Lower lobe of right lung (tissue), 2 donors: Measurements from ENCODE around the gene AIDA. TPM values are rescaled to one million over a fixed set of nuclear protein-coding genes. Genes with fewer than 3 reads are reported as not detected.

Experiments
- ATAC-seq, 2 donors: fragments of 200-7000 bp; cut with Tn5 transposase; one replicate each; pipeline ENCODE4 v1.9.1; 2020 to 2022; ENCODE audit warnings: mild to moderate bottlenecking in 2 of 2, moderate library complexity in 2 of 2
- DNase-seq: peaks from one replicate; pipeline ENCODE4 v3.0.0-alpha.2; 2020
- H3K27ac ChIP-seq: fragments of 200-600 bp; one replicate; pipeline ENCODE4 v1.8.0; 2022
- H3K27me3 ChIP-seq: fragments of 200-600 bp; one replicate; pipeline ENCODE4 v1.8.0; 2022; ENCODE audit warnings: low read depth
- H3K36me3 ChIP-seq: fragments of 200-600 bp; one replicate; pipeline ENCODE4 v1.8.0; 2022; ENCODE audit warnings: mild to moderate bottlenecking
- H3K4me1 ChIP-seq: fragments of 200-600 bp; one replicate; pipeline ENCODE4 v1.8.0; 2022
- H3K4me3 ChIP-seq: fragments of 200-600 bp; one replicate; pipeline ENCODE4 v1.8.0; 2022; ENCODE audit warnings: mild to moderate bottlenecking
- H3K9me3 ChIP-seq: fragments of 200-600 bp; one replicate; pipeline ENCODE4 v1.8.0; 2022
- intact Hi-C: fragments of 100-400 bp; cut with DNase I; formaldehyde crosslinking; loops from one replicate; pipeline ENCODE4 v1.11.0; 2022
- total RNA-seq: library from RNA; stranded (reverse); fragmentation: NEBNext Ultra II Directional; extraction: Animal tissue kit (Norgen Biotek cat#: 25700); gene quantifications from one replicate; pipeline ENCODE4 v1.2.1, GENCODE V29; 2021
- TF ChIP-seq, protein P1 (sequence below): fragments of 200-600 bp; IDR thresholded peaks from one replicate; pipeline ENCODE4 v1.8.0; 2022; ENCODE audit warnings: antibody characterized with exemption, mild to moderate bottlenecking
- donor health status: DM: no; HTN: yes; CAD: no; lungs with severe emphysema.

The AIDA gene
- total RNA-seq, 1 donor from 2014 or later = 92.5 TPM

DNA sequence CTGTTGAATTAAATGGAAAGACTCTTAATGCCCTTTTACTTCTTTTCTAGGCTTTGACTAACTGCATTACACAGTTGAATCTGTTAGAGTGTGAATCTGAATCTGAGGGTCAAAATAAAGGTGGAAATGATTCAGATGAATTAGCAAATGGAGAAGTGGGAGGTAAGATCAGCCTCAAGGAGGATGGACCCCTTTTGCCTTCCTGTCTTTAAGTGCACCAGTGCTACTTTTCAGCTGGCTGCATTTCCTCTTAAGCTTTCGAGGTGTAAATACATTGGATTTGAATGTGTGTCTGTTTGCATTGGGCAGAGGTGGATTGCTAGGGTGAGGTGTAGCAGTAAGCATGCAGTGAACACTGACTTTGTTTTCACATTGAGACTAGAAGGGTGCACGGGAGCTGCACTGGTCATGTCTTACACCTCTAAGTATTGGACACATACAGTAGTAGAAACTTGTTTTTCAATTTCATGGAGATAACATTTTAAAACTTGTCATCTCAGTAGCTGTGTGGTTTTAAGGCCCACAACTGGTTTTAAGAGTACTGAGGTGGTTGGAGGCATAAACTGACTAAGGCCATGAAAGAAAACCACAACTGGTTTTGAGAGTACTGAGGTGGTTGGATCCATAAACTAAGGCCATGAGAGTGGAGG, 59.0 kb downstream of the AIDA start:
- DNase-seq (no peak), ATAC-seq (no peak)
- Histone ChIP-seq H3K9me3 (no peaks in the 10 kb centered on the region), H3K4me1 (peaks cover 15% of the 10 kb centered on the region), H3K27ac (no peak overlapping the region), H3K4me3 (no peak overlapping the region), H3K27me3 (no peaks in the 10 kb centered on the region), H3K36me3 (peaks cover 98% of the 10 kb centered on the region)
- TF ChIP-seq, protein P1, sequence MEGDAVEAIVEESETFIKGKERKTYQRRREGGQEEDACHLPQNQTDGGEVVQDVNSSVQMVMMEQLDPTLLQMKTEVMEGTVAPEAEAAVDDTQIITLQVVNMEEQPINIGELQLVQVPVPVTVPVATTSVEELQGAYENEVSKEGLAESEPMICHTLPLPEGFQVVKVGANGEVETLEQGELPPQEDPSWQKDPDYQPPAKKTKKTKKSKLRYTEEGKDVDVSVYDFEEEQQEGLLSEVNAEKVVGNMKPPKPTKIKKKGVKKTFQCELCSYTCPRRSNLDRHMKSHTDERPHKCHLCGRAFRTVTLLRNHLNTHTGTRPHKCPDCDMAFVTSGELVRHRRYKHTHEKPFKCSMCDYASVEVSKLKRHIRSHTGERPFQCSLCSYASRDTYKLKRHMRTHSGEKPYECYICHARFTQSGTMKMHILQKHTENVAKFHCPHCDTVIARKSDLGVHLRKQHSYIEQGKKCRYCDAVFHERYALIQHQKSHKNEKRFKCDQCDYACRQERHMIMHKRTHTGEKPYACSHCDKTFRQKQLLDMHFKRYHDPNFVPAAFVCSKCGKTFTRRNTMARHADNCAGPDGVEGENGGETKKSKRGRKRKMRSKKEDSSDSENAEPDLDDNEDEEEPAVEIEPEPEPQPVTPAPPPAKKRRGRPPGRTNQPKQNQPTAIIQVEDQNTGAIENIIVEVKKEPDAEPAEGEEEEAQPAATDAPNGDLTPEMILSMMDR = no peak
- intact Hi-C loops = no loop called here

DNA sequence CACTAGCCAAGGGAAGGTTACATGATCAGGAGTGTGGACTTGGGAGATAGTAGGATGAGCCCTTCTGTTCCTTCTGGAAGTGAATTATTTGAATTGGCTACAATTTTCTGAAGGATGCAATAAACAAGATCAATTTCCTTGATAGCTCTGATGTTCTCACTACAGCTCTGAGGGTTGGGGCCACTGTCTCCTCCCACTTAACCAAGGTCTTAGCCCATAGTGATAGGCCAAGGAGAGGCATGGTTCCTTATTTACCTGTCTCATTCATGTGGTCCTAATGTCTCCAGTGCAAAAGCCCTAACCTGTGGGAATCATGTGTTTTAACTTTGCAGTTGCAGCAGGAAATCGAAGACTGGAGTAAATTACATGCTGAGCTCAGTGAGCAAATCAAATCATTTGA, 59.6 kb downstream of the AIDA start:
- TF ChIP-seq, protein P1 = no peak
- DNase-seq = no peak
- no peak overlapping the region for H3K4me3 ChIP-seq
- no peak for ATAC-seq
- no peaks in the 10 kb centered on the region for H3K27me3 ChIP-seq
- H3K9me3 ChIP-seq = no peaks in the 10 kb centered on the region
- intact Hi-C loops = no loop called here
- peaks cover 97% of the 10 kb centered on the region for H3K36me3 ChIP-seq
- no peak overlapping the region for H3K27ac ChIP-seq
- H3K4me1 ChIP-seq = peaks cover 15% of the 10 kb centered on the region

DNA sequence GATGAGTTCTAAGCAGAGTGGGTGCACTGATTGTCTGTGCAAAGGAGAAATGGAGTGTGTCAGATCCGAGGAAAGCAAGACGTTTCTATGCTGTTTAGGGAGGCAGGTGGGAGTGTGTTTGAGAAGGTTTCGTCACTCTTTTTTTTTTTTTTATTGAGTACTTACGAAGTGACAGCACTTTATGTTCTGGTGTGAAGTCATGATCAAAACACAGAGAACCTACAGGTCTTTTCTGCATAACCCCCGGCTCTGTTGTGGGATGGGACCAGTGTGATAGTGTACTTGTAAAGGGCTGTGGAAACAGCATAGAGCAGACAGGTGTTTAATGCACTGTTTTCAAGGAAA, 67.7 kb downstream of the AIDA start:
- H3K27ac ChIP-seq = peak overlapping the region; percentile 99
- TF ChIP-seq, protein P1 = no peak
- no peak for ATAC-seq
- no peaks in the 10 kb centered on the region for H3K9me3 ChIP-seq
- DNase-seq = no peak
- intact Hi-C loops = no loop called here
- H3K27me3 ChIP-seq = no peaks in the 10 kb centered on the region
- H3K4me1 ChIP-seq = peaks cover 16% of the 10 kb centered on the region
- peak overlapping the region; percentile 86 for H3K4me3 ChIP-seq
- peaks cover 37% of the 10 kb centered on the region for H3K36me3 ChIP-seq

DNA sequence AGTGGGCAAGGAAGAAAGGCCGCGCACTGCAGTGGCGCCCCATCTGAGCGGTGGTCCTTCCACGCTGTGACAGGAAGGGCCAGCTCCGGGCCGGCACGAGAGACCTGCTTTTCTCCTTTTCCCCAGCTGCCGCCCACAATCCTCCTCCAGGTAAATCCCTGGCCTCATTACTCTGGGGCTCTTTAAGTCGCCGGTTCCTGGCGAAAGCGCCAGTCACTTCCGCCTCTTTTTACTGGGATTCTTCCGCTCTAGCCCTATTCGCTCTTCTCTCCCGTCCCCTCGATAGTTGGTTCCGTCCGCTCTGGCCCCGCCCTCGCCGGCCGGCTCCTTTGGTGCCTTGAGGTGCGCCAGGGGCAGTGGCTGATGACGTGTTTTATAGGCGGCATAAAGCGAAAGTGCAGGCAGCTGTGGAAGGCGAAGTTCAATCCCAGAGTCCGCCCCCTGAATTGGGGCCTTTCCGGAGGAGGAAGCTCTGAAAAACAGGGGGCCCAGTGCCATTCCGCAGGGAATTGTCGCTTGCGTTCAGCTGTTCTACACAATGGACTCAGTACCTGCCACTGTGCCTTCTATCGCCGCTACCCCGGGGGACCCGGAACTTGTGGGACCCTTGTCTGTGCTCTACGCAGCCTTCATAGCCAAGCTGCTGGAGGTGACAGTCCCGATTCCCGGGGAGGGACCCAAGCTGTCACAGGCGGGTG, 68.2 kb downstream of the AIDA start:
- intact Hi-C loops = no loop called here
- H3K4me1 ChIP-seq = peaks cover 16% of the 10 kb centered on the region
- peaks cover 36% of the 10 kb centered on the region for H3K36me3 ChIP-seq
- peak overlapping the region; percentile 99 for H3K27ac ChIP-seq
- H3K4me3 ChIP-seq = peak overlapping the region; percentile 86
- H3K27me3 ChIP-seq = no peaks in the 10 kb centered on the region
- ATAC-seq = peak; percentile 100
- peak; percentile 98 for DNase-seq
- TF ChIP-seq, protein P1 = no peak
- H3K9me3 ChIP-seq = no peaks in the 10 kb centered on the region

DNA sequence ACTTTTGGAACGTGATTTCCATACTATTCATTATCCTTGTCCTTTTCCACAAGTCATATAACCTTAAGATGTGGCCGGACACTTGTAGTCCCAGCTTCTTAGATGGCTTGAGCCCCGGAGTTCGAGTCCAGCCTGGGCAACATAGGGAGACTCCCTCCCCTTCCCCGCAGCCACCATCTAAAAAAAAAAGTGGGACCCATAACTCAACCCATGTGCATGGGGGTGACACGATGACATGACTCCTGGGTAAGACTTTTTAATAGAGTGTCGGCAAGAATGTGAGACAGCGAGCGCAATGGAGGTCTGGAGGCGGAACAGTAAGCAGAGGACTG, 68.7 kb downstream of the AIDA start:
- H3K27me3 ChIP-seq = no peaks in the 10 kb centered on the region
- peaks cover 16% of the 10 kb centered on the region for H3K4me1 ChIP-seq
- H3K9me3 ChIP-seq = no peaks in the 10 kb centered on the region
- intact Hi-C loops = no loop called here
- DNase-seq (peak; percentile 56), ATAC-seq (peak; percentile 69 to 73)
- peak overlapping the region; percentile 86 for H3K4me3 ChIP-seq
- H3K27ac ChIP-seq = peak overlapping the region; percentile 99
- TF ChIP-seq, protein P1 = no peak
- peaks cover 32% of the 10 kb centered on the region for H3K36me3 ChIP-seq
